ENCODE results near the gene BMAL1.

The BMAL1 gene

GRCh38 chr11:13318498-13319295, 41.1 kb downstream of the BMAL1 start:
- no peak for DNase-seq

GRCh38 chr11:13320688-13321087, 43.1 kb downstream of the BMAL1 start:
- DNase-seq = no peak

- no peak for DNase-seq
Observed at GRCh38 chr11:13321431-13321830, 43.8 kb downstream of the BMAL1 start.

- no peak for DNase-seq
Observed at GRCh38 chr11:13324141-13324540, 46.6 kb downstream of the BMAL1 start.

GRCh38 chr11:13324709-13325108, 47.1 kb downstream of the BMAL1 start:
- no peak for DNase-seq

- no peak for DNase-seq
Observed at GRCh38 chr11:13327421-13327820, 49.8 kb downstream of the BMAL1 start.

GRCh38 chr11:13328286-13328685, 50.7 kb downstream of the BMAL1 start:
- DNase-seq = peak; percentile 6

- peak; percentile 22 for DNase-seq
Observed at GRCh38 chr11:13329670-13330356, 52.2 kb downstream of the BMAL1 start.

- DNase-seq = no peak
Observed at GRCh38 chr11:13332124-13332523, 54.5 kb downstream of the BMAL1 start.

- no peak for DNase-seq
Observed at GRCh38 chr11:13333456-13333957, 55.9 kb downstream of the BMAL1 start.

GRCh38 chr11:13334034-13334786, 56.6 kb downstream of the BMAL1 start:
- DNase-seq = no peak

GRCh38 chr11:13335319-13335718, 57.7 kb downstream of the BMAL1 start:
- no peak for DNase-seq

- DNase-seq = no peak
Observed at GRCh38 chr11:13336246-13336878, 58.8 kb downstream of the BMAL1 start.

GRCh38 chr11:13338019-13338426, 60.4 kb downstream of the BMAL1 start:
- no peak for DNase-seq

- DNase-seq = no peak
Observed at GRCh38 chr11:13338427-13339069, 61.0 kb downstream of the BMAL1 start.

- DNase-seq = no peak
Observed at GRCh38 chr11:13339195-13340153, 61.9 kb downstream of the BMAL1 start.

GRCh38 chr11:13341026-13341425, 63.4 kb downstream of the BMAL1 start:
- DNase-seq = no peak

- DNase-seq = no peak
Observed at GRCh38 chr11:13343067-13343466, 65.5 kb downstream of the BMAL1 start.

GRCh38 chr11:13343931-13344717, 66.5 kb downstream of the BMAL1 start:
- peak; percentile 33 for DNase-seq

GRCh38 chr11:13344818-13345217, 67.2 kb downstream of the BMAL1 start:
- no peak for DNase-seq

Data from NCI-H510A (cell line).